Measurements from ENCODE around the gene MZF1.
"Not testable (repeated sequence)": the region's sequence is repeated elsewhere in the genome, so short reads cannot be mapped to it uniquely, and the experiment has no call there.

Gene MZF1

GRCh38 chr19:58539169-58539559, 34.0 kb downstream of the MZF1 start:
- not testable (repeated sequence) for DNase-seq (ENCODE audit: low spot score)

- DNase-seq (ENCODE audit: low spot score) = no peak
Observed at GRCh38 chr19:58538257-58539168, 34.6 kb downstream of the MZF1 start.

- DNase-seq (ENCODE audit: low spot score) = no peak
Observed at GRCh38 chr19:58536852-58537798, 36.0 kb downstream of the MZF1 start.

GRCh38 chr19:58535857-58536256, 37.3 kb downstream of the MZF1 start:
- DNase-seq (ENCODE audit: low spot score) = no peak

- DNase-seq (ENCODE audit: low spot score) = no peak
Observed at GRCh38 chr19:58531034-58531840, 41.9 kb downstream of the MZF1 start.

GRCh38 chr19:58529405-58529804, 43.7 kb downstream of the MZF1 start:
- no peak for DNase-seq (ENCODE audit: low spot score)

- DNase-seq (ENCODE audit: low spot score) = no peak
Observed at GRCh38 chr19:58522709-58523108, 50.4 kb downstream of the MZF1 start.

GRCh38 chr19:58521651-58522050, 51.5 kb downstream of the MZF1 start:
- DNase-seq (ENCODE audit: low spot score) = no peak

GRCh38 chr19:58520257-58520599, 52.9 kb downstream of the MZF1 start:
- no peak for DNase-seq (ENCODE audit: low spot score)

GRCh38 chr19:58519355-58520256, 53.5 kb downstream of the MZF1 start, which contains the start of gene ZBTB45:
ZBTB45 (minus strand) TSS chr19:58519810; CDS start chr19:58517673, 2,137 bp downstream.
- peak; percentile 95 for DNase-seq (ENCODE audit: low spot score)

- peak; percentile 65 for DNase-seq (ENCODE audit: low spot score)
Observed at GRCh38 chr19:58519087-58519354, 54.1 kb downstream of the MZF1 start.

- no peak for DNase-seq (ENCODE audit: low spot score)
Observed at GRCh38 chr19:58518256-58519086, 54.7 kb downstream of the MZF1 start.

- DNase-seq (ENCODE audit: low spot score) = no peak
Observed at GRCh38 chr19:58516964-58517833, 55.9 kb downstream of the MZF1 start.

- DNase-seq (ENCODE audit: low spot score) = no peak
Observed at GRCh38 chr19:58516246-58516836, 56.8 kb downstream of the MZF1 start.

GRCh38 chr19:58515259-58515658, 57.9 kb downstream of the MZF1 start:
- no peak for DNase-seq (ENCODE audit: low spot score)

- no peak for DNase-seq (ENCODE audit: low spot score)
Observed at GRCh38 chr19:58514564-58515022, 58.5 kb downstream of the MZF1 start.

GRCh38 chr19:58513694-58514563, 59.2 kb downstream of the MZF1 start:
- DNase-seq (ENCODE audit: low spot score) = peak; percentile 90

Measured in LoVo (cell line).